Lower leg skin (tissue), 3 donors: ENCODE results near the gene XIRP2.

Experiments used
- POLR2A ChIP-seq, 2 donors: fragments of 450-650 bp; IDR thresholded peaks; one replicate each; pipeline ENCODE4 v1.6.1; 2016 to 2017; ENCODE audit warnings: antibody characterized with exemption in 2 of 2, mild to moderate bottlenecking in 1 of 2, moderate library complexity in 1 of 2
- TF ChIP-seq, protein P1 (sequence below), 3 donors: fragments of 450-650 bp; IDR thresholded peaks; one replicate each; pipeline ENCODE4 v1.5.1; 2016; ENCODE audit warnings: antibody characterized with exemption in 3 of 3, mild to moderate bottlenecking in 3 of 3, moderate library complexity in 2 of 3

DNA sequence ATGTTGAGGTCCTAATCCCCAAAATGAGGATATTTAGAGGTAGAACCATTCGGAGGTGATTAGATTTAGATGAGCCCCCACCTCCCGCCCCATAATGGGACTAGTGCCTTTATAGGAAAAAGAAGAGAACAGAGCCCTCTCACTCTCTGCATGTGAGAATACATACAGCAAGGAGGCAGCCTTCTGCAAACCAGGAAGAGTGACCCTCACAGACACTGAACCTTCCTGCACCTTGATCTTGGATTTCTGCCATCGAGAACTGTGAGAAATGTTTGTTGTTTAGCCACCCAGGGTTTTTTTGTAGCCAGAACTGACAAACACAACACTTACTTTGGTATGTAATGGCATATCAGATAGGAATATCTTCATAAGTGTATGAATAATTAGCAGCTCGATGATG is 83.7 kb downstream of the XIRP2 start:
- TF ChIP-seq, protein P1, sequence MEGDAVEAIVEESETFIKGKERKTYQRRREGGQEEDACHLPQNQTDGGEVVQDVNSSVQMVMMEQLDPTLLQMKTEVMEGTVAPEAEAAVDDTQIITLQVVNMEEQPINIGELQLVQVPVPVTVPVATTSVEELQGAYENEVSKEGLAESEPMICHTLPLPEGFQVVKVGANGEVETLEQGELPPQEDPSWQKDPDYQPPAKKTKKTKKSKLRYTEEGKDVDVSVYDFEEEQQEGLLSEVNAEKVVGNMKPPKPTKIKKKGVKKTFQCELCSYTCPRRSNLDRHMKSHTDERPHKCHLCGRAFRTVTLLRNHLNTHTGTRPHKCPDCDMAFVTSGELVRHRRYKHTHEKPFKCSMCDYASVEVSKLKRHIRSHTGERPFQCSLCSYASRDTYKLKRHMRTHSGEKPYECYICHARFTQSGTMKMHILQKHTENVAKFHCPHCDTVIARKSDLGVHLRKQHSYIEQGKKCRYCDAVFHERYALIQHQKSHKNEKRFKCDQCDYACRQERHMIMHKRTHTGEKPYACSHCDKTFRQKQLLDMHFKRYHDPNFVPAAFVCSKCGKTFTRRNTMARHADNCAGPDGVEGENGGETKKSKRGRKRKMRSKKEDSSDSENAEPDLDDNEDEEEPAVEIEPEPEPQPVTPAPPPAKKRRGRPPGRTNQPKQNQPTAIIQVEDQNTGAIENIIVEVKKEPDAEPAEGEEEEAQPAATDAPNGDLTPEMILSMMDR (IDR thresholded peaks at IDR 0.05) = no peak
- TF ChIP-seq POLR2A (IDR thresholded peaks at IDR 0.05) = no peak
